HFF-Myc (cell line): ENCODE results near the gene OR13C8.
"Not testable (repeated sequence)": the region's sequence is repeated elsewhere in the genome, so short reads cannot be mapped to it uniquely, and the experiment has no call there.

Experiments
- DNase-seq: peaks from one replicate; pipeline ENCODE4 v3.0.0-alpha.2; 2011; ENCODE audit warnings: low read depth; ENCODE audit errors: extremely low read depth
- H3K4me3 ChIP-seq: replicated peaks from 2 replicates; pipeline ENCODE4 v1.5.1; 2011; ENCODE audit warnings: low read depth, mild to moderate bottlenecking, control low read depth, low read length
- TF ChIP-seq, protein P1 (sequence below): IDR thresholded peaks from 2 replicates; pipeline ENCODE4 v1.5.1; 2012; ENCODE audit warnings: mild to moderate bottlenecking, low read depth, low read length, control low read depth; ENCODE audit errors: missing control alignments

The OR13C8 gene

DNA sequence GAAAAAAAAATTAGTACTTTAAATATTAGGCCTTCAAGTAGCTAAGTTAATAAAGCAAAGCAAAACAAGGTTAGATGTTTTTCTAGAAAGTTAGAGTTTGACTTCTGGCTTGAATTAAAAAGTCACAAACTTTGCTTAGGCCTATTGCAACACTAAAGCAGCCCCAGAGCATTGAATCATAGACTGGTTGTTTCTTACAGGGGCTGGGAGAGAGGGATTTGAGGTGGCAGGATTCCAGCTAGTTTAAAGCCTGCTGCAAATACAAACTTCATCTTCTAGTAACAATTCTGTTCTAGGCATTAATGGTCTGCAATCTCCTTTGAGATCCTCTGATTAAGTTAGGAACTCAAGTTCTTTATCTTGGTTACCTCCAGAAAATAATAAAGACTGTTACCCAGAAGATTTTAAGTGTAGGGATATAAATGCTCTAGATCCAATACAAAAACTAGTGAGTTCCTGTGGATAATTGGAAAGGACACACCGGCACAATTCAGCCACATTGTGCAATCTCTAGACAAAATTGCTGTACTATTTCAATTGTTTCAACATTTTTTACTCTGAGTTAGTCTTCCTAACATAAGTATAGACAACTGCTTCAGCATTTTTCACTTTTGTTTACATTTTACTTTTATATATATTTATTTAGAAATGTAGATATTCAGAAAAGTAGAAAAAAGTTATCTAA lies 17.7 kb downstream of the OR13C8 start:
- H3K4me3 ChIP-seq, result no peak overlapping the region
- no peak for DNase-seq
- TF ChIP-seq, protein P1, sequence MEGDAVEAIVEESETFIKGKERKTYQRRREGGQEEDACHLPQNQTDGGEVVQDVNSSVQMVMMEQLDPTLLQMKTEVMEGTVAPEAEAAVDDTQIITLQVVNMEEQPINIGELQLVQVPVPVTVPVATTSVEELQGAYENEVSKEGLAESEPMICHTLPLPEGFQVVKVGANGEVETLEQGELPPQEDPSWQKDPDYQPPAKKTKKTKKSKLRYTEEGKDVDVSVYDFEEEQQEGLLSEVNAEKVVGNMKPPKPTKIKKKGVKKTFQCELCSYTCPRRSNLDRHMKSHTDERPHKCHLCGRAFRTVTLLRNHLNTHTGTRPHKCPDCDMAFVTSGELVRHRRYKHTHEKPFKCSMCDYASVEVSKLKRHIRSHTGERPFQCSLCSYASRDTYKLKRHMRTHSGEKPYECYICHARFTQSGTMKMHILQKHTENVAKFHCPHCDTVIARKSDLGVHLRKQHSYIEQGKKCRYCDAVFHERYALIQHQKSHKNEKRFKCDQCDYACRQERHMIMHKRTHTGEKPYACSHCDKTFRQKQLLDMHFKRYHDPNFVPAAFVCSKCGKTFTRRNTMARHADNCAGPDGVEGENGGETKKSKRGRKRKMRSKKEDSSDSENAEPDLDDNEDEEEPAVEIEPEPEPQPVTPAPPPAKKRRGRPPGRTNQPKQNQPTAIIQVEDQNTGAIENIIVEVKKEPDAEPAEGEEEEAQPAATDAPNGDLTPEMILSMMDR, result no peak

DNA sequence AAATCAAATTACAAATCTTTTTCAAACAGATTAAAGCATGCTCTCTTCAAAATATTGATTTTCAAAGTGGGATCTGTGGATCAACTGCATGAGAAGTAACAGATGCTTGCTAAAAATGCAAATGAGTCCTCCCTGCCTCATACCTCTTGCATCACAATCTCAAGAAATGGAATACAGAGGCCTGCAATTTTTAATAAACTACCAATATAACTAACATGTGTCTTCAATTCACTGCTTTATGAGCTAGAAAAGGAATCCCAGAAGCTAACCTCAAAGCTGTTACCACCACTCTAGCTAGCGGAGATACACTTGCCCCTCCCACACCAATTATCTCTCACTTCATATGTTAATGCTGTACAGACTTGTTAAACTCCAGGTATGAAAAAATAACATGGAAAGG lies 20.7 kb downstream of the OR13C8 start:
- H3K4me3 ChIP-seq, result no peak overlapping the region
- DNase-seq, result no peak
- TF ChIP-seq, protein P1, result no peak

DNA sequence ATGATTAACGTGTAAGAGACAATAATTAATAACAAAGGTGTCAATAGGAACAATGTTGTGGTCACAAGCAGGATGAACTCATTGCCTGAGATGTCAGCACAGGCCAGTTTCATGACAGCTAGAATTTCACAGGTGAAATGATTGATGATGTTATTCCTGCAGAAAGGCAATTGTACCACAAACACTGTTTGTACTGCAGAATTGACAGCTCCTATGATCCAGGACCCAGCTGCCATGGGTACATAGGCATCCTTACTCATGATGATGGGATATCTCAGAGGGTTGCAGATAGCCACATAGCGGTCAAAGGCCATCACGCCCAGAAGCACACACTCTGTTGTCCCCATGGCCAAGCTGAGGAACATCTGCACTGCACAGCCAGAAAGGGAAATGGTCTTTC lies 29.8 kb downstream of the OR13C8 start:
- not testable (repeated sequence) for DNase-seq, H3K4me3 ChIP-seq

DNA sequence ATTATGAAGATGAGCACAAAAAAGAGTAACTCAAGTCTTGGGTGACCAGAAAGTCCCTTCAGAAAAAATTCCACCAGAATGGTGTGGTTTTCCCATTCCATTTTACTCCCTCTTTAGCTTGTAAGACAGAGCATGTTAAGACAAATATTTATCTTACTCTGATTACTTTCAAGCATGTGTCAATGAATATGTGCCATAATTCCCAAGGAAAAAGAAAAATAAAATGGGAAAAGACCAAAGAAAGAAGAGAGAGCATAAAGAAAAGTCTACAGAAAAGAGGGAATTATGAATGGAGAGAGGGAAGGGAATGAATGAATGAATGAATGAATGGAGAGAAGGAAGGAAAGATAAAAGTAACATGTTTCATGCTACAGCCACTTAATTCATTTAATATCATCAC lies 30.3 kb downstream of the OR13C8 start, which contains the start of gene OR13C5:
OR13C5 (minus strand) TSS at position 101 of the 400 bp plus-strand sequence; CDS start at position 101, 0 bp downstream.
- not testable (repeated sequence) for H3K4me3 ChIP-seq, DNase-seq

DNA sequence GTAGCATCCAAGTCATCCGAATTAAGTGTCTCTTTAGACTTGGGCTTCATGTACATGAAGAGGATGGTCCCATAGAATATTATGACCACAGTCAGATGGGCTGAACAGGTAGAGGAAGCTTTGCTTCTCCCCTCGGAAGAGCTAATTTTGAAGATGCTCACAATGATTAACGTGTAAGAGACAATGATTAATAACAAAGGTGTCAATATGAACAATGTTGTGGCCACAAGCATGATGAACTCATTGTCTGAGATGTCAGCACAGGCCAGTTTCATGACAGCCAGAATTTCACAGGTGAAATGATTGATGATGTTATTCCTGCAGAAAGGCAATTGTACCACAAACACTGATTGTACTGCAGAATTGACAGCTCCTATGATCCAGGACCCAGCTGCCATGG lies 35.8 kb downstream of the OR13C8 start:
- H3K4me3 ChIP-seq, result no peak overlapping the region
- TF ChIP-seq, protein P1, result no peak
- no peak for DNase-seq

DNA sequence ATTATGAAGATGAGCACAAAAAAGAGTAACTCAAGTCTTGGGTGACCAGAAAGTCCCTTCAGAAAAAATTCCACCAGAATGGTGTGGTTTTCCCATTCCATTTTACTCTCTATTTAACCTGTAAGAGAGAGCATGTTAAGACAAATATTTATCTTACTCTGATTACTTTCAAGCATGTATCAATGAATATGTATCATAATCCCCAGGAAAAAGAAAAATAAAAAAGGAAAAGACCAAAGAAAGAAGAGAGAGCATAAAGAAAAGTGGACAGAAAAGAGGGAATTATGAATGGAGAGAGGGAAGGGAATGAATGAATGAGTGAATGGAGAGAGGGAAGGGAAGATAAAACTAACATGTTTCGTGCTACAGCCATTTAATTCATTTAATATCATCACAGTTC lies 36.6 kb downstream of the OR13C8 start, which contains the start of gene OR13C2:
OR13C2 (minus strand) TSS at position 101 of the 400 bp plus-strand sequence; CDS start at position 101, 0 bp downstream.
- not testable (repeated sequence) for H3K4me3 ChIP-seq, DNase-seq

DNA sequence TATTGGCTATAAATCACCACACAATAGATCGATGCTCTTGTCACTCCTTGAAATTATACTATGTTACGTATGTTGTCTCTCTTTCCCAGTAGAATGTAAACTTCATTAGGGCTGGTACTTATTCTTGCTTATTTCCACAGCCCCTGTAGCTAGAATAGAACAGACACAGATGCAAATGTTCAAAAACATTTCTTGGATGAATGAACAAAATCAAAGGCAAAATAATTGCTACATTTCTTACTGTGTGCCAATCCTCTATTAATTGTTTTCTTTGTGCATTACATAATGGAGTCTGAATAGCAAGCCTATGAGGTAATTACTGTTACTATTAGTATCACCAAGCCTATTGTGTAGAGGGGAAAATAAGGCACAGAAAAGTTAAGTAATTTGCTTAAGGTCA lies 37.2 kb downstream of the OR13C8 start:
- DNase-seq, result no peak

DNA sequence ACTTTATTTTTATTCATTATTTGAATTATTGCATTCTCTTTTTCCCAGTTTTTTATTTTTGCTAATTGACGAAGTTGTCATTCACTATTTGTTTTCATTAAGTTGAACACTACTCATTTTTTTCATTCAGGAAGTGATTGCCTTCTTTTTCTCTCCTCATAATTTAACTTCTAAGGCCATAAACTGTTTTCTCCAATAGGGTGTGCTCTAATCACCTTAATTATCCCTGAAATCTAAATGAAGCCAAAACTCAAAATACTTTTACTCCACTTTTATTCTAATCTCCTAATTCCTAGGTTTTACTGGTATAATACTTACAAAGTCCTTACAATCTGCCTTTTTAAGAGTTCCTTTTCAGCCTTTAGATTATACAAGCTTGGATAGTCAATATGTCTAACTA lies 39.4 kb downstream of the OR13C8 start:
- TF ChIP-seq, protein P1, result no peak
- DNase-seq, result no peak

More for the DNA sequence above, 37.2 kb downstream of the OR13C8 start:
- TF ChIP-seq, protein P1, result no peak
- H3K4me3 ChIP-seq, result no peak overlapping the region

More for the DNA sequence above, 39.4 kb downstream of the OR13C8 start:
- no peak overlapping the region for H3K4me3 ChIP-seq
